SU-DHL-6 (cell line): ENCODE results near the gene FAM83G.
A peak's percentile ranks its signal among the peaks of the same experiment; 100 is the strongest.
"Not testable (repeated sequence)": the region's sequence is repeated elsewhere in the genome, so short reads cannot be mapped to it uniquely, and the experiment has no call there.

Source experiments
- H2AFZ ChIP-seq: fragments of 200-600 bp; sonication (generic); 2 replicates; pipeline ENCODE4 v1.6.1; 2014; ENCODE audit warnings: low read depth, mild to moderate bottlenecking, moderate library complexity, mixed read lengths, antibody characterized with exemption, low read length; ENCODE audit not compliant: severe bottlenecking
- H3F3A ChIP-seq: fragments of 200-600 bp; shearing (Covaris generic); 2 replicates; pipeline ENCODE4 v1.6.0; 2016; ENCODE audit warnings: antibody characterized with exemption, mild to moderate bottlenecking; ENCODE audit not compliant: insufficient read depth
- H3K27ac ChIP-seq: fragments of 200-600 bp; sonication (generic); 2 replicates; pipeline ENCODE4 v1.5.1; 2016; ENCODE audit warnings: low read depth, mild to moderate bottlenecking, low read length, moderate library complexity, mixed read lengths
- H3K27me3 ChIP-seq: fragments of 200-600 bp; sonication (generic), shearing (Covaris generic); 2 replicates; pipeline ENCODE4 v1.6.0; 2014; ENCODE audit warnings: mild to moderate bottlenecking, low read length
- H3K36me3 ChIP-seq: fragments of 200-600 bp; sonication (generic); 2 replicates; pipeline ENCODE4 v1.6.1; 2014; ENCODE audit warnings: mild to moderate bottlenecking, low read length, mixed read lengths
- H3K4me2 ChIP-seq: fragments of 300-600, 200-600 bp; shearing (Covaris generic), sonication (generic); 2 replicates; pipeline ENCODE4 v1.6.0; 2014; ENCODE audit warnings: low read length, low read depth, mild to moderate bottlenecking; ENCODE audit not compliant: poor library complexity, severe bottlenecking
- H3K4me3 ChIP-seq: fragments of 200-600 bp; sonication (generic); 2 replicates; pipeline ENCODE4 v1.5.1; 2014; ENCODE audit warnings: antibody characterized with exemption, low read length, mild to moderate bottlenecking, mixed read lengths; ENCODE audit not compliant: insufficient read depth, poor library complexity, severe bottlenecking
- H3K79me2 ChIP-seq: fragments of 200-600 bp; sonication (generic); 2 replicates; pipeline ENCODE4 v1.6.1; 2014; ENCODE audit warnings: mild to moderate bottlenecking, low read length, moderate library complexity; ENCODE audit not compliant: insufficient read depth
- H3K9ac ChIP-seq: fragments of 200-600 bp; sonication (generic); 2 replicates; pipeline ENCODE4 v1.7.0; 2014; ENCODE audit warnings: mild to moderate bottlenecking, low read length
- H3K9me2 ChIP-seq: fragments of 200-600 bp; sonication (generic); replicated peaks from 2 replicates; pipeline ENCODE4 v1.6.1; 2014; ENCODE audit warnings: low read length; ENCODE audit not compliant: insufficient read depth
- H3K9me3 ChIP-seq: fragments of 200-600 bp; sonication (generic); 2 replicates; pipeline ENCODE4 v1.6.1; 2014; ENCODE audit warnings: low read length, mixed read lengths; ENCODE audit not compliant: insufficient read depth
- H4K20me1 ChIP-seq: fragments of 200-600 bp; sonication (generic); 2 replicates; pipeline ENCODE4 v1.6.1; 2014; ENCODE audit warnings: low read depth, mild to moderate bottlenecking, antibody characterized with exemption, low read length, moderate library complexity, mixed read lengths
- CTCF ChIP-seq: fragments of 200-600 bp; sonication (generic); IDR thresholded peaks from one replicate; pipeline ENCODE4 v1.5.1; 2017; ENCODE audit warnings: antibody characterized with exemption, mild to moderate bottlenecking, low read length, moderate library complexity; ENCODE audit not compliant: insufficient read depth, poor library complexity, severe bottlenecking
- EZH2phosphoT487 ChIP-seq: fragments of 200-600 bp; sonication (generic), shearing (Covaris generic); conservative IDR thresholded peaks from 2 replicates; pipeline ENCODE4 v1.6.1; 2018; ENCODE audit warnings: mild to moderate bottlenecking, antibody characterized with exemption, low read length, moderate library complexity, mixed read lengths

The FAM83G gene

GRCh38 chr17:18928628-18929125 lies 75.9 kb downstream of the FAM83G start:
- peaks cover 14% of the 10 kb centered on the region; the same call in 1 of the 2 replicates for H3K79me2 ChIP-seq

GRCh38 chr17:18925187-18925586 lies 79.4 kb downstream of the FAM83G start:
- TF ChIP-seq CTCF (no peak), EZH2phosphoT487 (no peak)
- H3K27me3 ChIP-seq: no peaks in the 10 kb centered on the region
- H3K9ac ChIP-seq: no peak overlapping the region
- H4K20me1 ChIP-seq: no peaks in the 10 kb centered on the region
- no peak overlapping the region for H3K4me3 ChIP-seq
- no peaks in the 10 kb centered on the region for H3K9me2 ChIP-seq
- H3K9me3 ChIP-seq: no peaks in the 10 kb centered on the region
- H3K79me2 ChIP-seq: peaks cover 36% of the 10 kb centered on the region
- peak overlapping the region; percentile 14; the same call in 1 of the 2 replicates for H3K27ac ChIP-seq
- peaks cover 27% of the 10 kb centered on the region for H3K36me3 ChIP-seq
- H3K4me2 ChIP-seq: no peak overlapping the region
- no peak overlapping the region for H2AFZ ChIP-seq
- H3F3A ChIP-seq: peaks cover 27% of the 10 kb centered on the region

More at GRCh38 chr17:18928628-18929125, 75.9 kb downstream of the FAM83G start:
- Histone ChIP-seq H4K20me1 (no peaks in the 10 kb centered on the region), H3K4me2 (no peak overlapping the region), H3K9me3 (no peaks in the 10 kb centered on the region), H2AFZ (no peak overlapping the region), H3K9ac (no peak overlapping the region), H3K36me3 (peaks cover 35% of the 10 kb centered on the region), H3F3A (peaks cover 13% of the 10 kb centered on the region), H3K9me2 (no peaks in the 10 kb centered on the region), H3K27ac (peak overlapping the region; percentile 40; the same call in 1 of the 2 replicates), H3K27me3 (no peaks in the 10 kb centered on the region), H3K4me3 (no peak overlapping the region)
- TF ChIP-seq CTCF (peak; percentile 20), EZH2phosphoT487 (no peak)

- Histone ChIP-seq H3K27ac (peak overlapping the region; percentile 89), H3K4me2 (peak overlapping the region; percentile 55), H3K36me3 (peaks cover 17% of the 10 kb centered on the region; the same call in 1 of the 2 replicates), H3K9ac (peak overlapping the region; percentile 48; the same call in 1 of the 2 replicates), H3F3A (peaks cover 40% of the 10 kb centered on the region), H3K79me2 (peaks cover 41% of the 10 kb centered on the region)
- H2AFZ ChIP-seq, H3K4me3 ChIP-seq, H3K9me2 ChIP-seq, H4K20me1 ChIP-seq, H3K9me3 ChIP-seq, H3K27me3 ChIP-seq: not testable (repeated sequence)
Observed at GRCh38 chr17:18922596-18922995, 82.0 kb downstream of the FAM83G start.

- no peaks in the 10 kb centered on the region for H3K9me2 ChIP-seq
- peak overlapping the region; percentile 48 for H3K9ac ChIP-seq
- no peaks in the 10 kb centered on the region for H3K9me3 ChIP-seq
- H2AFZ ChIP-seq: no peak overlapping the region
- H3K27me3 ChIP-seq: no peaks in the 10 kb centered on the region
- peak overlapping the region; percentile 89 for H3K27ac ChIP-seq
- H3K4me2 ChIP-seq: peak overlapping the region; percentile 55
- H4K20me1 ChIP-seq: no peaks in the 10 kb centered on the region
- TF ChIP-seq EZH2phosphoT487 (no peak), CTCF (no peak)
- peaks cover 16% of the 10 kb centered on the region; the same call in 1 of the 2 replicates for H3K36me3 ChIP-seq
- H3F3A ChIP-seq: peaks cover 43% of the 10 kb centered on the region
- peaks cover 41% of the 10 kb centered on the region for H3K79me2 ChIP-seq
- H3K4me3 ChIP-seq: peak overlapping the region; percentile 16
Observed at GRCh38 chr17:18921912-18922451, 82.6 kb downstream of the FAM83G start.
